NCI-H187 (cell line): ENCODE data around the gene SMIM14.
"Not testable (repeated sequence)": the region's sequence is repeated elsewhere in the genome, so short reads cannot be mapped to it uniquely, and the experiment has no call there.

Experiments used
- DNase-seq, 2 experiments: peaks; one replicate each; lab custom pipeline; 2025; lab: John Stamatoyannopoulos, UW

Gene SMIM14

DNA sequence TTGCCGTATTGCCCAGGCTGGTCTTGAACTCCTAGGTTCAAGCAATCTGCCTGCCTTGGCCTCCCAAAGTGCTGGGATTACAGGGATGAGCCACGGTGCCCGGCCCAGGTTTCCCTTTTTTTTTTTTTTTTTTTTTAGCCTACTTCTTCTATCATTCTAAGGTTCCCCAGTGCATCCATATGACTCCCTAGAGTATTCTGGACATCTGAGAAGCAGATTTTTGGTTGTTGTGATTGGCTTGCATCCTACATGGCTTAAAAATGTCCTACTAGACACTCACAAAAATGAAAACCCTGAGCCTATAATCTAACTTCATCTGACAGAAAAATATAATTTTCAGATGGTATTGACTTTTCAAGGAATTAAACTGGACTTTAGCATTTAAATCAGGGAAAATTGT, 41.7 kb downstream of the SMIM14 start:
- DNase-seq: no peak

DNA sequence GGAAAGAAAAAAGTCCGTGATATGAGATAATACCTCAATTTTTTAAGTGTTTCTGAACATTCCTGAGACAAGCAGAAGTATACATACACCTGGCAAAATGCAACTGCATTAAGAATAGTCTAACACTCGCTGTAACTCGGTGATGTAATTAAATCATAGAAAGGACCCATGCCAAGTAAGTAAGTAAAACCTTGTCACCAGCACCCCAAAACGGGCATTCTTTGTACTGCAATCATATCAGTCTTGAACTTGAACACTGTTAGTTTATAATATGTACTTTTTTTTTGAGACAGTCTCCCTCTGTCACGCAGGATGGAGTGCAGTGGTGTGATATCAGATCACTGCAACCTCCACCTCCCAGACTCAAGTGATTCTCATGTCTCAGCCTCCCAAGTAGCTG, 47.4 kb downstream of the SMIM14 start:
- no peak for DNase-seq

- DNase-seq: no peak
Measured at GRCh38 chr4:39587881-39588280, 50.8 kb downstream of the SMIM14 start.

- DNase-seq: no peak
Measured at GRCh38 chr4:39574946-39575345, 63.7 kb downstream of the SMIM14 start.

DNA sequence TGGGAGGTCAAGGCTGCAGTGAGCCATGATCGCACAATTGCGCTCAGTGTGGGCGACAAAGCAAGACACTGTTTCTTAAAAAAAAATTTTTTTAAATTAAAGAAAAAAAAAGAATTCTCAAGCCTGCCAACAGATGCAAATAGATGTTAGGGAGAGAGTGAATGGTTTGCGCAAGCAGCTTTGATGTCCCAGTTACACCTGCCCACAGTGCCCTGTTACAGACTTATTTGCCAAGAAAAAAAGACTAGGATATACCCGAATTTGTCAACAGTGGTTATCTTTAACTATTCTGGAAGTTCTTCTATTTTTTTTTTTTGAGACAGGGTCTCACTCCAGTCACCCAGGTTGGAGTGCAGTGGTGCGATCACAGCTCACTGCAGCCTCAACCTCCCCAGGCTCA, 67.2 kb downstream of the SMIM14 start:
- no peak for DNase-seq

DNA sequence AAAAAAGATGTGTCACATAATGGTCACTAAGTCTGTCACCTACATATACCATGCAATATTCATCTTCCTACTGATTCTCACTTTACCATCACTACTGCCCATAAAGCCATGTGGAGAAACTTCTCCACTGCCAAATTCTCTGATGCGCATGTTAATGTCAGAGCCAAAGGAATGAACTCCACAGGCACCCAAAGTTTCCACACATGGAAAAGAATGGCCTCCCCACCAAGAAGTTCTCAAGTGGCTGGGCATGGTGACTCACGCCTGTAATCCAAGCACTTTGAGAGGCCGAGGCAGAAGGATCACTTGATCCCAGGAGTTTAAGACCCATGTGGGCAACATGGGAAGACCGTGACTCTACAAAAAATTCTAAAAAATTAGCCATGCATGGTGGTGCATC, 67.6 kb downstream of the SMIM14 start:
- no peak for DNase-seq

GRCh38 chr4:39569209-39569608, 69.5 kb downstream of the SMIM14 start:
- no peak for DNase-seq

- DNase-seq: no peak
Measured at GRCh38 chr4:39568805-39569204, 69.9 kb downstream of the SMIM14 start.

DNA sequence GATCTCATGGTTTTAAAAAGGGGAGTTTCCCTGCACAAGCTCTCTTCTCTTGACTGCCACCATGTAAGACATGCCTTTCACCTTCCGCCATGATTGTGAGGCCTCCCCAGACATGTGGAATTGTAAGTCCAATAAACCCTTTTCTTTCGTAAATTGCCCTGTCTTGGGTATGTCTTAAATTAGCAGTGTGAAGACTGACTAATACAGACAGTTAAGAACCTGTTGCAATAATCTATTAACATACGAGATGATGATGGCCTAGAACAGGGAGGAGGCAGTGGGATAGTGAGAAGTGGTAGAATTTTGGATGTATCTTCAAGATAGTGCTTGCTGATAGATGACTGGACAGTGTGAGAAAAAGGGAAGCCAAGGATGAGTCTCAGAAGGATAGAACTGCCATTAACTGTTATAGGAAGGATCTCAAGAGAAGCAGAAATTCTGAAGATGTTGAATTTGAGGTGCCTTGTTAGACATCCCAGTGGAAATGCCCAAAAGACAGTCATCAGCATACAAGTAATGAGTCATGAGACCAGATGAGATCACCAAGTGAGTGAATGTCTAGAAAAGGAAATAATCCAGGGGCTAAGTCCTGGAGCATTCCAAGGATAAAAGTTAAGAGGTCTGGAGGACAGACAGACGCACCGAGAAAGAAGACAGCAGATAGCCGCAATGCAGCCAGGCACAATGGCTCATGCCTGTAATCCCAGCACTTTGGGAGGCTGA, 72.6 kb downstream of the SMIM14 start:
- no peak for DNase-seq

DNA sequence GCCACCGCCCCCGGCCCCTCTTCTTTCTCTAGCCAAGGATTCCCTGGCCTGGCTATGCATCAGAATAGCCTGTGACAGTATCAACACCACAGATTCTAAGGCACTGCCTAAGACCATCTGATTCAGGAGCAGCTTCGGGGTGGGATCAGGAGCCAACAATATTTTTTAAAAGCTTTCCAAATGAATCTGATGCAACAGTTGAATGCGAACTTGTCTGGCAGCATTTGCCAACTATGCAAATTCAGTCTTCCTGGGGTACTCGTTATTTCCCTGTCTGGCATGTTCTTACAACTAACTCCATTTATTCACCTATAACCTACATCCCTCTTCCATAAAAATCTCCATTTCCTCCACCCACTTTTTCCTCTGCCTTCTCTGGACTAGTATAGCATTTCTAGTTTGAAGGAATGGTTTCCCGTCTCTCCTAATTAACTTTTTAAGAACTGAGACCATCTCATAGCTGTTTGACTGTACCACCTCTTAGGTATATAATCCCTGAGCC, 75.3 kb downstream of the SMIM14 start:
- no peak for DNase-seq

DNA sequence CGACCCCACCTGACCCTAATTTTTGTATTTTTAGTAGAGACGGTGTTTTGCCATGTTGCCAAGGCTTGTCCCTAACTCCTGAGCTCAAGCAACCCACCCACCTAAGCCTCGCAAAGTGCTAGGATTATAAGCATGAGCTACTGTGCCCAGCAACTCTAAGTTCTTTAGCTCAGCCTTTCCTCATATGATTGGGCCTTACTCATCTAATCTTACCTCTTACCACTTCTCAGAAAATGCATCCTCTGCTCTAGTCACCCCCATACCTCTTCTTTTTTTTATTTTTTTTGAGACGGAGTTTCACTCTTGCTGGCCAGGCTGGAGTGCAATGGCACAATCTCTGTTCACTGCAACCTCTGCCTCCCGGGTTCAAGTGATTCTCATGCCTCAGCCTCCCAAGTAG, 75.9 kb downstream of the SMIM14 start:
- no peak for DNase-seq

- DNase-seq: no peak
Measured at GRCh38 chr4:39559626-39560025, 79.0 kb downstream of the SMIM14 start.

GRCh38 chr4:39555472-39555871, 83.2 kb downstream of the SMIM14 start:
- DNase-seq: no peak

DNA sequence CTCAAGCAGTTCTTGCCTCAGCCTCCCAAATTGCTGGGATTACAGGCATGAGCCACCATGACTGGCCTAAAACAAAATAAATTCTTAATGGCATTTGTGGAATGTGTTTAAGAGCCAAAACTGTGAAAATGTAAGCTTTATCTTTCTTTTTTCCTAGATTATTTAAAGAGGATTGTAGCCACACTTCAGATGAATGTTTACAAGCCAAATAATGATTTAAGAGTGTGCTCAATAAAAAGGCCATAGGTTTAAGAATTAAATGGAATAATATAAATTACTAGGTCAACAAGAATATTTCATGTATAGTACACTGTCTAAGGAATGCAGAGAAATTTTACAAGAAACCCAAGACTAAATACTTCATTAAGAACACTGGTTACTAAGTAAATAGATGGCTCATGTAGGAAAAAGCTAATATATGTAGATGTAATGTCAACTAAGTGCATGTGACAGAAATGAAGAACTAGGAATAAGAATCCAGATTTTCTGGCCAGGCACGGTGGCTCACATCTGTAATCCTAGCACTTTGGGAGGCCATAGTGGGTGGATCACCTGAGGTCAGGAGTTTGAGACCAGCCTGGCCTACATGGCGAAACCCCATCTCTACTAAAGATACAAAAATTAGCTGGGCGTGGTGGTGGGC, 90.1 kb downstream of the SMIM14 start:
- DNase-seq: no peak

DNA sequence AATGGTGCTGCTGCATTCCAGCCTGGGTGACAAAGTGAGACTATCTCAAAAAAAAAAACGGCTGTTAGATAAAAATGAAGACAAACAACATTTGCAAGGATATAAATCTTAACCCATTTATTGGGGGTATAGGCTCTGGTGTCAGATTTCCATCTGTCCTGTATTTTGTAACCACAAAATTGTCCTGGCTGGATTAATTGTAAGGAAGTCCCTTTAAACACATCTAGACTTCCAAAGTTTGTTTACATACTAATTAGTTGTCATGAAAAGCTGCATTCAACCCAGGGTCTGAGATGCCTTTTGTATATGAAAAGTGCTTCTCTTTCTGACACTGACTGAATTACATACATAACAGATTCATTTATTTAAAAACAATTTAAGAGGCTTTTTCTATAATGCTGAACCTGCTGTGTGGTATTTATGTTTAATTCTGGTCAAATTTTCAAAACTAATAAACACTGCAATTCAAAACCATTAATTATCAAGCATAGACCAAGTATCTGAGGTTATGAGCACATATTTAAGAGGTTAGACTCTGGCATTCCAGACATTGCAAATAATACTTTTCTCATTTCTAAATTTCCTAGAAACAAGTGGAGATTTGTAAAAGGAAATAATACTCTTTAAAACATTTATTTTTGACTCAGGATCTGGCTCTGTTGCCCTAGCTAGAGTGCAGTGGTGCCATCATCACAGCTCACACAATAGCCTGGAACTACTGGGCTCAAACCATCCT, 93.9 kb downstream of the SMIM14 start:
- no peak for DNase-seq

DNA sequence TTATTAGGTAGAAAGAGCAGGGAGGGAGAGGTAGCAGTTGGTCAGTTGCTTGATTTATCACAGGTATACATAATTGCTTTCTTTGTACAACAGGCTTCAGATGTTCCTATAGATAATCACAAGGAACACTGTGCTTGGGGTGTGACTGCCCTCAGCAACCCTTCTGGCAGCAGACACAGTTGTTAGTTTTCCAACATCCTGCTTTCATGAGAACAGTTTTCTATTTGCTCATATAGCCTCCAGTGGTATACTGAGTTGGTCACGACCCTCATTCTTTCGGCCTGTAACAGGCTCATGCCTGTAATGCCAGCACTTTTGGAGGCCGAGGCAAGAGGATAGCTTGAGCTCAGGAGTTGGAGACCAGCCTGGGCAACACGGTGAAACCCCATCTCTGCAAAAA, 94.6 kb downstream of the SMIM14 start:
- not testable (repeated sequence) for DNase-seq

DNA sequence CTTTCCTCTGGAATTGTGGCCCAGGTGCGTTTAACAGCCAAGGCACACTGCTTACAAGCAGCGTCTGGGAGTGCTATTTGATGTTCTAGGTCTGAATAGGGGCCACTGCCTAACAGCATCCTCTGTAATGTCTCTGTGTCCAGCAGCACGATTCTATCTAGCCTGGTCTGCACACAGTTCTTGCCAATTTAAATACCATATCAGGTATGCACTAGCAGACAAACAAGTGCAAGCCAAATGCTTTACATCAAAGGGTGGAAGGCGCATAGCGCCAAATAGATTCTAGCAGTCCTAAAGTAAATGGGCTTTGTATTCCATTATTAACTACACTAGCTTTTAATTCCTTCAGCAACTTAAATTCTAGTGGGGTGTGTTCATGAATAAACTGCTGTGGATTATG, 95.6 kb downstream of the SMIM14 start:
- DNase-seq: no peak

GRCh38 chr4:39542611-39543012, 96.1 kb downstream of the SMIM14 start:
- DNase-seq: no peak

DNA sequence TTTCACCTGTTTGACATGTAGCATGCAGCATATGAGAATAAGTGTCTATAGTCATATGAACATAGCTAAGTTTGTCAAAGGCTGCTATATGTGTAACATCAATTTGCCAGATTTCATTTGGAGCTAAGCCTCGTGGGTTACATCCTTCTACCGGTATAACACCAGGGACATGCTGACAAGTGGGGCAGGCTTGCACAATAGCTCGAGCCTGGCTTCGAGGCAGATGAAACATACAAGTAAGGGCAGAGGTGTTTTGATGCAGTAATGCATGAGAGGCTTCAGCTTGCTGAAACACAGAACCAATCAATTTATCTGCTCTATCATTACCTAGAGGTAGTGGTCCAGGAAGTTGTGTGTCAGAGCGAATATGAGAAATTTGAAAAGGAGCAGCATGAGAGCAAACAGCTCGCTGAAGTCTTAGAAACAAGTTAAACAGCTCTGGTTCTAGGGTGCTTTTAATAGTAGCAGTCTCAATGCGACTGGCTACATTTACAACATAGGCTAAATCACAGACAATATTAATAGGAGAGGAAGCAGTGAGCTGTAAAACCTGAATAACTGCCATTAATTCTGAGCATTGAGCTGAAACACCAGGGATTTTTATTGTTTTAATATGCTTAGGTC, 96.6 kb downstream of the SMIM14 start:
- no peak for DNase-seq

GRCh38 chr4:39539089-39539611, 99.5 kb downstream of the SMIM14 start:
- no peak for DNase-seq

DNA sequence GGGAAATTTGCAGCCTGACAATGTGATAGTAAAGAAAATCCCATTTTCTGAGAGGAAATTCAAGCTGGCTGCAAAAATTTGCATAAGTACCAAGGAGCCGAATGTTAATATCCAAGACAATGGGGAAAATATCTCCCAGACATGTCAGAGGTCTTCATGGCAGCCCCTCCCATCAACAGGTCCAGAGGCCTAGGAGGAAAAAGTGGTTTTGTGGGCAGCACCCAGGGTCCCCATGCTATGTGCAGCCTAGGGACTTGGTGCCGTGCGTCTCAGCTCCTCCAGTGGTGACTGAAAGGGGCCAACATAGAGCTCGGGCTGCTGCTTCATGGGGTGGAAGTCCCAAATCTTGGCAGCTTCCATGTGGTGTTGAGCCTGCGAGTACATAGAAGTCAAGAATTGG, 105.1 kb downstream of the SMIM14 start:
- no peak for DNase-seq

- not testable (repeated sequence) for DNase-seq
Measured at GRCh38 chr4:39532237-39532636, 106.4 kb downstream of the SMIM14 start.
